Right atrium auricular region (tissue), 2 donors: ENCODE results near the gene VMAC. TPM values are rescaled to one million over a fixed set of nuclear protein-coding genes. Genes with fewer than 3 reads are reported as not detected.

ENCODE experiments used
- DNase-seq: peaks from one replicate; pipeline ENCODE4 v3.0.0-alpha.2; 2019; ENCODE audit warnings: low spot score
- H3K27ac ChIP-seq, 2 donors: fragments of 200-600 bp; sonication (generic); 1 replicate in 1 of 2; 2 replicates in 1 of 2; pipeline ENCODE4 v1.5.1; 2016 to 2019
- H3K27me3 ChIP-seq, 2 donors: fragments of 200-600 bp; sonication (generic); one replicate each; pipeline versions ENCODE4 v1.5.1 to v1.6.0; 2017 to 2019
- H3K36me3 ChIP-seq: fragments of 200-600 bp; sonication (generic); one replicate; pipeline ENCODE4 v1.5.1; 2016
- H3K4me1 ChIP-seq, 2 donors: fragments of 200-600 bp; sonication (generic); one replicate each; pipeline versions ENCODE4 v1.5.1 to v1.6.0; 2017 to 2019
- H3K4me3 ChIP-seq, 2 donors: fragments of 200-600 bp; sonication (generic); 1 replicate in 1 of 2; 2 replicates in 1 of 2; pipeline ENCODE4 v1.5.1; 2017 to 2019; ENCODE audit warnings: mild to moderate bottlenecking in 1 of 2, moderate library complexity in 1 of 2
- H3K9me3 ChIP-seq, 2 donors: fragments of 200-600 bp; sonication (generic); one replicate each; pipeline ENCODE4 v1.5.1; 2019
- CTCF ChIP-seq, 2 donors: fragments of 200-600 bp; sonication (generic); IDR thresholded peaks; one replicate each; pipeline ENCODE4 v1.5.1; 2019; ENCODE audit warnings: antibody characterized with exemption in 2 of 2
- total RNA-seq, 2 donors: library from RNA; depleted of rRNA; stranded (reverse); fragments of >200 nt; gene quantifications; one replicate each; pipeline ENCODE4 v1.1.0, GENCODE V29; 2016

Gene VMAC
- total RNA-seq, 2 donors from 2014 or later, result 2.6 to 4.1 TPM

GRCh38 chr19:5959260-5960004 lies 54.8 kb downstream of the VMAC start:
- Histone ChIP-seq H3K4me3 (no peak overlapping the region), H3K27ac (peak overlapping the region; percentile 79 to 86), H3K9me3 (no peaks in the 10 kb centered on the region), H3K36me3 (no peaks in the 10 kb centered on the region), H3K27me3 (no peaks in the 10 kb centered on the region), H3K4me1 (peaks cover 0 to 98% of the 10 kb centered on the region in 2 donors)
- DNase-seq, result no peak
- no peak for TF ChIP-seq CTCF (IDR thresholded peaks at IDR 0.05)

Other genes with a start within 250 kb of the VMAC start
- 10 to 100 TPM; 87.7 to 98.8 TPM for gene MICOS13, start 224.4 kb upstream of the VMAC start, total RNA-seq
- gene HSD11B1L, start 223.8 kb upstream of the VMAC start, total RNA-seq, result 10 to 100 TPM; 10.3 to 12.6 TPM
- gene RPL36, start 214.6 kb upstream of the VMAC start, total RNA-seq, result 100 to 1,000 TPM; 222 to 483 TPM
- 10 to 100 TPM; 65.0 to 65.4 TPM for gene LONP1, start 184.7 kb upstream of the VMAC start, total RNA-seq
- gene CATSPERD, start 184.2 kb upstream of the VMAC start, total RNA-seq, result not detected
- gene PRR22, start 120.1 kb upstream of the VMAC start, total RNA-seq, result under 1 TPM; 0.67 to 0.83 TPM
- gene DUS3L, start 113.7 kb upstream of the VMAC start, total RNA-seq, result 10 to 100 TPM; 12.1 to 24.8 TPM
- gene NRTN, start 99.8 kb upstream of the VMAC start, total RNA-seq, result 10 to 100 TPM; 20.9 to 33.7 TPM
- gene FUT6, start 65.2 kb upstream of the VMAC start, total RNA-seq, result not detected
- gene FUT3, start 53.4 kb upstream of the VMAC start, total RNA-seq, result not detected
- not detected for gene FUT5, start 34.3 kb upstream of the VMAC start, total RNA-seq
- 100 to 1,000 TPM; 368 to 648 TPM for gene NDUFA11, start 1.1 kb upstream of the VMAC start, total RNA-seq
- 1 to 10 TPM; 4.5 to 7.3 TPM for gene CAPS, start 9.4 kb downstream of the VMAC start, total RNA-seq
- 10 to 100 TPM; 53.6 to 54.7 TPM for gene RANBP3, start 73.3 kb downstream of the VMAC start, total RNA-seq
- gene RFX2, start 205.6 kb downstream of the VMAC start, total RNA-seq, result 10 to 100 TPM; 12.7 to 16.1 TPM
- not detected for gene ACSBG2, start 230.8 kb downstream of the VMAC start, total RNA-seq